Activated T-helper 1 cell treated with Interleukin-2 at 50 U/mL for 16 hours (primary cell): ENCODE results near the gene LAMB1.
"Not testable (repeated sequence)": the region's sequence is repeated elsewhere in the genome, so short reads cannot be mapped to it uniquely, and the experiment has no call there.

Source experiments
- DNase-seq: peaks from one replicate; pipeline ENCODE4 v3.0.0-alpha.2; 2020; ENCODE audit warnings: low read depth

Gene LAMB1

DNA sequence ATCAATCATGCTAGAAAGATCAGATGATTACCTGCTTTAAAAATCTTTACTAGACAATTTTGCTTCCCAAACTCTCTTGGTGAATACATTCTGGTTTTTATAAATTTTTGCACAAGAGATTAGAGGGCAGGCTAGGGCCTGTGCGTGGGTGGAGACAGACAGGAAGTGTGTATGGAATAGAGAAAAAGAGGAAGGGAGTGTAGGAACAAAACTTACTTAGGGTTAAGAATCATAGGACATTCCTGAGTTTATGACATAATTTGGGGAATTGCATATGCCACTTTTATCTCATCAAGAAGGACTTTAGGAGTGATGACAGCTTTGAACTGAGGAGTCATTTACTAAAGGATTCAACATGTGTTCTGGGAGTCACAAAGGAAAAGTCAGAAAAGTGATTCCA lies 31.3 kb downstream of the LAMB1 start:
- DNase-seq: no peak

DNA sequence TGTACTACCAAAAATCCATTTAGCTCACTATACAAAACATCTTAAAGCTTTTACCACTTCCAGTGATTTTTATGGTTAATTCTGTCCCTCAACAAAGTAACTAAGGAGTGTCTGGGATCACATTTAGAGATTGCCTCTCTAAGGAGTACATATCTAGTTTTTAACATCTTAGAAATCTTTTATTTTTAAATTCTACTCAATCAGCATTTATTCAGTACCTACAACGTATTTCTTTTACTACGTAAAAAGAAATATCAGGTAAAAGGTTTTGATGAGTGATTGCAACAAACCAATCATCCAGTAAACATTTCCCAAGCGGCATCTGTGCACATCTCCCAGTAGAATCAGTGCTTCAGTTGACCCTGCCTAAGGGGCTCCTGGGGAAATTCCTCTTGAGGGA lies 31.9 kb downstream of the LAMB1 start:
- no peak for DNase-seq

DNA sequence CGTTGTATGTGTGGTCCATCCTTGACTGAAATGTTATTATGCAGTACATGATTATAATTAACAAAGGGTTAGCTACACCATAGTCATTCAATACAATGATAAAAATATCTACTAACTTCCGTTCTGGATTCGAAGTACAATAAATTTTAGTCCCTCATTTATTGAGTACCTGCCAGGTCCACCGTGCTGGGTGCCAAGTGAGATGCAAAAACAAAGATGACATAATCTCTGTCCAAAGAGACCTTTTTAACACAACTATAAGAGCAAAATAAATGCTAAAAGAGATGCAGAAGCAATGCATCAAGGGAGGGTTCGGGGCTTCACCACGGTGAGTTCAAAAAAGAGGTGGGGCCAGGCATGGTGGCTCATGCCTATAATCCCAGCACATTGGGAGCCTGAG lies 33.1 kb downstream of the LAMB1 start:
- DNase-seq: no peak

DNA sequence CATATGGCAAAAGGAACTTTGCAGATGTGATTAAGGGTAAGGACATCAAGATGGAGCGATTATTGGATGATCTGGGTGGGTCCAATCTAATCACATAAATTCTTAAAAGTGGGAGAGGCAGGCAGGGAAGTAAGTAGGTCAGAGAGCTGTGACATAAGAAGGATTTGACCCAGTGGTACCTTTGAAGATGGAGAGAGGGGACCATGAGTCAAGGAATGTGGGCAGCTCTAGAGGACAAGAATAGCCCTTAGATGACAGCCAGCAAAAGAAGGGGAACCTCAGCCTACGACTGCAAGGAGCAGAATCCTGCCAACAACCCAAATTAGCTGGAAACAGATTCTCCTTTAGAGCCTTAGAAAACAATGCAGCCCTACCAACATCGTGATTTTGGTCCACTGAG lies 34.5 kb downstream of the LAMB1 start:
- DNase-seq: no peak

DNA sequence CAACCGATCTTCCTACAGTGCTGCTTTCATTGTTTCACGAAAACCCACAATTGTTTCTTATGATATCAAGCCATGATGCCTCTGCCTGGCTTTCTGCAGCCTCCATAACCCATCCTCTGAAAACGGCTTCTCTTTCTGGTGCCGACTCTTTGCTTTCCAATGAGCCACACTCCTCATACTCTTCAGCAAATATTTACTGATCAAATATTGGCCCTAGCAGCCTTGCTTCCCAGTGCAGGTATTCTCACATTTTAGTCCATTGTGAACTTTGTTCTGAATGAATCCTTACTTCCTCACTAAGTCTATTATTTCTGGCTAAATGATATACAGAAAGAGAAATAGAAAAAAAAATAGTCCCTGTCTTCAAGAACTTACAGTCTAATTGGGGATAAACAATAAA lies 35.5 kb downstream of the LAMB1 start:
- no peak for DNase-seq

DNA sequence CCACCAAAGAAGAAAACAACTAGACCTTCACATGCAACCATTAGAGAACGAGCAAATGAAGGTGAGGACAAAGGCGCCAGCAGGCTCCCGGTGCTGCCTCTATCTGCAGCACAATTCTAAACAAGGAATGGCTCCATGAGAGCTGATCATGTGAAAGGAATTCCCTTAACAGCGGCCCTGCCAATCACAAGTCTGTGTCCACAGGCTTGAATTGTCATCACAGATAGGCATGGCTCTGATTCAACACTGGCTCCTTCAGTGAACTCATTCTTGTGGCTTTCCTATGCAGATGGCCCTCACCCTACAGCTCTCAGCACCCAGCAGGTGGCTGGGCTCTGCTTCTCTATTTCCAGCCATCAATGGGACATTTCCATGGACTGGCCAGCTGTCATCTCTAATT lies 36.2 kb downstream of the LAMB1 start:
- DNase-seq: no peak

DNA sequence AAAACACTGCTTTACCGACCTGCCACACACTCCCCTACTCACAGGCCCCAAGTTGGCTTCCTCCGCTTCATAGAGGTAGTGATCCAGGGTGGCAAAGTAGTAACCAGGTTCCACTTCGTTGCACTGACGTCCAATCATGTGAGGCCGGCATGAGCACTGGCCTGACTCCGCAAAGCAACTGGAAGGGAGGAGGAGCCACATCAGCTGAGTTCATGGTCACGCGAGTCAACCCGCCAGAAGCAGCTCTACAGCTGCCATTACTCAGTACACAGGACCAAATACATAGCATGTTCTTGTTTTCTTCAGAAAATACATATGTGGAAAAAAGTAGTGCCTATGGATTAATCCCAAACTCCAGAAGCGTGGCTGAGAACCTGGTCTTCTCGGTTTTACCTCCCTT lies 38.5 kb downstream of the LAMB1 start:
- DNase-seq: no peak

DNA sequence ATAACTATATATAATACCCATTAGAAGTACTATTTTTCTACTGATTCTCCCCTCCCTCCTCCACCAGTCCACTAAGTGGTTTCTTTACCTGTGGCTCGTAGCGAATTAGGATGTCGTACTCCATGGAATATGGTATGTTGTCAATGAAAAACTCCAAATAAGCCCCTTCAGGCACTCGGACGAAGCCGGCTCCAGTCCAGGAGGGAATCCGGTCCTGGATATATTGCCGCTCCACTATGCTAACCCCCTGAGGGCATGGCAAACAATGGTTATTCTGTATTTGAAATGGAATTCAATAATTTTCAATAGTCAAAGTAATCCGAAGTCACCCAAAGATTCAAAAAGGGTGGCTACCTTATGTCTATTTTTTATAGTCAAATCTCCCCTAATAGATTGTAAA lies 40.1 kb downstream of the LAMB1 start:
- no peak for DNase-seq

DNA sequence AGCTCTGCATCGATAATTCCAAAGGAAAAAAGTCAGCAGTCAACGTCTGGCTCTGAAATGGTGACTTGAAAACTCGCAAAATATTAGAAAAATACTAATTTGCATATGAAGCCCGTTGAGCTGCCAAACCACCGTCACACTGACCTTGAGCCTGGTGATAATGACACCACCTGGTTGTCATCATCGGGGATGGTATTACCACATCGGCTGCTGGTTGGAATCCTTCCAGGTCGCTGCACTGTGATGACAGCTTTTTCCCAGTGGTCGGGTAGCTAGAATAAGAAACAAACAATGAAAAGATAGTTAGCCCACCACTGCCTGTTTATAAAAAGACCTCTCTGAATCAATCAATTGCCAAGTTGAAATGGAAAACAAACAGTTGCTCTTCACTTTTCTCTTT lies 41.6 kb downstream of the LAMB1 start:
- no peak for DNase-seq

DNA sequence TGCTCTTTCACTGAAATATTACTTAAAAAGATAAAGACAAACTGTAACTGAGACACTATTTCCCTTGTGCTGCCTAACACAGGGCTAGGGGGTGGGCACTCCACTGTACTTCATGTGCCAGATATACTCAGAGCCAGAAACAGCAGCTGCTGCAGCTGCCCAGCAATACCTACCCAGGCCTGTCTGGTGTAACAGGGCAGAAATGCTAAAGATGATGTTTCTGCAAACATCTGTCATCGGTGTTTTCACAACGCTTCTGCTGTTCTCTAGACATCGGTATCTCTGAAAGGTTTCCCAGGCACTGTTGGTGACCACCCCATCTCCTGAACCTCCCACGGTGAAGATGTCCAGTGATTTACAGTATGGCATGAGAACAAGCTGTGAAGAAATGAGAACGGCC lies 42.7 kb downstream of the LAMB1 start:
- DNase-seq: no peak

DNA sequence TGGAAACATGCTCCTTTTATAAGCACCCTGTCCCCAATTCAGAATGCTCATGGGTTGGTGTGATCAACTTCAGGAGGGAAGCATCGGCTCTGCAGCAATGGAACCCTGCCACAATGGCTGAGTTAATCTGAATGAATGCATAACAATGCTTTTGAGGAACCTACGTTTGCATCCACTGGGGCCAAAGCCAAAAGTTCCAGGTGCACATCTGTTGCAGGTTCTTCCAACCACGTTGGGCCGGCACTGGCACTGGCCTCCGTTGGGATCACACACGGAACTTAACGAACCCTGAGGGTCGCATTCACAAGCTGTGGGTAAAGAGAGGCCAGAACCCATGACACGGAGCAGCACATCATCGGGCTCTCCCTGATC lies 43.4 kb downstream of the LAMB1 start:
- DNase-seq: no peak

DNA sequence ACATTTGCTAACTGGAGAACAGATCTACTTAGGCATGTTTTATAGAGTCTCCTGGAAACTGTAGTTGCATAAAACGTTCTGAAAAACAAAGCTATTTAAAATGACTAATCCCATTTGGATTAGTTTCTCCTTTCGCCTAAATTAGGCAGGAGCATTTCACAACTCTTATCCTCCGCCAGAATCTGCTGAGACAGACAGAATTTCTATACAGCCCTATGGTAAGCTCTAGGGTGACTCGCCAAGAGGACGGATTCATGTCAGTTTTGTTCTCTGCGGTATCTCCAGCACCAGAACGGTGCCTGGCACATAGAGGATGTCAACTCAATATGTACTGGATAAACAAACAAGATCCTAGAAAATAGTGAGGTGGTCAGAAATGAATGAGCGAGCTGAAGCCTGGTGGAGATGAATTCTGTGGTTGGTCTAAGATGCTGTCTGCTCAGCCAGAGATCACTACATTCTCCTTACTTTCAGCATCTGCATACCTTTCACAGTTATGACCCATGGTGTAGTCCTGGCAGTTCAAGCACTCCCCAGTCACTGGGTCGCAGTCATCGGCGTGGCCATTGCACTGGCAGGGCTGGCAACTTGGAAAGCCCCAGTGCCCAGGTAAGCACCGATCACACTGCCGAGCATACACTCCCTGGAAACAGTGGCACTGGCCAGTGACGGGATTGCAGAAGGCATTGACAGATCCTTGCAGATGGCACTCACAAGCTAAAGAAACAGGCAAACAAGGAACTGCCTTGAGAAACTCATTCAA lies 44.0 kb downstream of the LAMB1 start:
- DNase-seq: no peak

DNA sequence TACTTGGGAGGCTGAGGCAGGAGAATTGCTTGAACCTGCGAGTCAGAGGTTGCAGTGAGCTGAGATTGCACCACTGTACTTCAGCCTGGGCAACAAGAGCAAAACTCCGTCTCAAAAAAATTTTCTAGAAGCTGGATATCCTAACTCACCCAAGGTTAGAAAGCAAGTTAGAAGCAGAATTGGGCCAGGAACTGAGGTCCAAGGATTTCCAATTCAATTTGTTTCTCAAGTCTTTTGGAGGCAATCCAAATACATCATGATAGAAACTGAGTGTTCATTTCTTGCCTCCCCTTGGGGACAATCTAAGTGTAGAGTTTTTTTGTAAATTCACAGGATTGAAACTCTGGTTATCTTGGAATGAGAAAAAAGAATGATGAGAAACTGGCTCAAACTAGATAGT lies 45.5 kb downstream of the LAMB1 start:
- no peak for DNase-seq

DNA sequence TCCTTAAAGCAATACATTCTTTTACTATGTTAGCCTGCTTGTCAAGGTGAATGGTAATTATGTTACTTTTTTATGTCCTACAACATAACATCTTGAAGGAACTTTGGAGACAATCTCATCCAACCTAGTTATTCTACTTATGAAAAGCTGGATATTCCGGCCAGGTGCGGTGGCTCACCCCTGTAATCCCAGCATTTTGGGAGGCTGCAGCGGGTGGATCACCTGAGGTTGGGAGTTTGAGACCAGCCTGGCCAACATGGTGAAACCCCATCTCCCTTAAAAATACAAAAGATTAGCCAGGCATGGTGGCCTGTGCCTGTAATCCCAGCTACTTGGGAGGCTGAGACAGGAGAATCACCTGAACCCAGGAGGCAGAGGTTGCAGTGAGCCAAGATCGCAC lies 46.0 kb downstream of the LAMB1 start:
- DNase-seq: not testable (repeated sequence)

DNA sequence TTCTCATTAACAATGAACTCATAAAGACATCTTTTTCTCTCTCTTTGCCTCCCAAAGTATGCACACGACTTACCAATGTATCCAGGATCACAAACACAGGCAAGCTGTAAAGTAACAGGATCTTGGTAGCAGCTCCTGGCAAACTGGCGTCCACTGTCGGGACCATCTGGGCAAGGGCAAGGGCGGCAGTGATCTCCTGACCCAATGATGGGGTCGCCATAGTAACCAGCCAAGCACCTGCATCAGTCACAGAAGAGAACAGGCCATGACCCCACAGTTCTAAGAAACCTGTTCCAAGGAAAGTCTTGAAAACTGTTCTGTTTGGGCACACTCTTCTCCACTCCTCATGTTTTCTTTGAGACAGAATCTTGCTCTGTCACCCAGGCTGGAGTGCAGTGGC lies 47.6 kb downstream of the LAMB1 start:
- no peak for DNase-seq

DNA sequence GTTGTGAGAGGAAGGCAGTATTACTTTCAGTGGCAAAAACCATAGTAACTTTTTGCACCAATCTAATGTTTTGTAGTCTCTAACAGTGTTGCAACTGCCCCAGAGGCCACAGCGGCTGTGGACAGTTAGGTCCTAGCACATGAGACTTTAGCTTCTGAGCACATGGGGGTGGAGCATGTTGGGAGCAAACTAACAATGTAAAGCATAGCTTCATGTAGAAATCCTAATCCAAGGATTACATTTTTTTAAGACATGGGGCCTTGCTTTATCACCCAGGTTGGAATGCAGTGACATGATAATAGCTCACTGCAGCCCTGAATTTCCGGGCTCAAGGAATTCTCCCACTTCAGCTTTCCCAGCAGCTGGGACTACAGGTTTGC lies 49.0 kb downstream of the LAMB1 start:
- no peak for DNase-seq

DNA sequence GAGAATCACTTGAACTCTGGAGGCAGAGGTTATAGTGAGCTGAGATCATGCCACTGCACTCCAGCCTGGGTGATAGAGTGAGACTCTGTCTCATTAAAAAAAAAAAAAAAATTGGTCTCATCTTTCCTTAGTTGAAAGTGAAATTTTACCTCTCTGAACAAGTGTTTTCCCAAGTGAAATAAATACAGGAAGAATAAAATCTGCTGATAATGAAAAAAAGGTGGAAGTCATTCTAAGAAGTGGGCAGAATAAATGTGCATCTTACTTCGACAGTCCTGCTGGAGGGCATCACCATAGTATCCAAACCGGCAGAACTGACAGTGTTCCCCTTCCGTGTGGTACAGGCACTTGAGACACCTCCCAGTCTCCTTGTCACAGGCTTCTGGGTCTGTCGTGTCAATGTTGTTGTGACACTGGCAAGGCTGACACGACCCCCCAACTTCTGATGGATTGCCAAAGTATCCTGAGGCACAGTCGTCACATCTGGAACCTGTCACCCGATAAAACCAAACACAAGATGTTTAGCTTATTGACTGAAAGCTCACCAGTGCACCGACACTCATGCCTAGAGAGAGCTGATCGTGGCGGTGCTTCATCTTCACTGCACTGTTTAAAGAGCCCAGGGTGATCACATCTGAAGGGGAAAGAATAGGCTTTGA lies 49.6 kb downstream of the LAMB1 start:
- DNase-seq: no peak

DNA sequence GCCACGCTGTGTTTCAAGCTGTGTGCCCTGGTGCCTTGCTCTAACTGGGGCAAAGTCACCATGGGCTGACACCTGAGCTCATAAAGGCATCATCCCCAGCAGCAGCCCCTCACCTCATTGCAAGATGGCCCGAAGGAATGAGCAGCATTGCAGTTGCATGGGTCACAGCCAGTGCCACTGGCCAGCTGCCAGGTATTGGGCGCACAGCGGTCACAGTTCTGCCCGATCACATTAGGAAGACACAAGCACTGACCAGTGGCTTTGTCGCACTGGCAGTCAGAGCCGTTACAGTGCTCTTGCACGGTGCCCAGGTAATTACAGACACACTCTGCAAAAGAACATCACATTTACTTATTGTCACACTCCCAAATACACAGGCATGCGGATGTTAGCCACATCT lies 51.1 kb downstream of the LAMB1 start:
- no peak for DNase-seq

DNA sequence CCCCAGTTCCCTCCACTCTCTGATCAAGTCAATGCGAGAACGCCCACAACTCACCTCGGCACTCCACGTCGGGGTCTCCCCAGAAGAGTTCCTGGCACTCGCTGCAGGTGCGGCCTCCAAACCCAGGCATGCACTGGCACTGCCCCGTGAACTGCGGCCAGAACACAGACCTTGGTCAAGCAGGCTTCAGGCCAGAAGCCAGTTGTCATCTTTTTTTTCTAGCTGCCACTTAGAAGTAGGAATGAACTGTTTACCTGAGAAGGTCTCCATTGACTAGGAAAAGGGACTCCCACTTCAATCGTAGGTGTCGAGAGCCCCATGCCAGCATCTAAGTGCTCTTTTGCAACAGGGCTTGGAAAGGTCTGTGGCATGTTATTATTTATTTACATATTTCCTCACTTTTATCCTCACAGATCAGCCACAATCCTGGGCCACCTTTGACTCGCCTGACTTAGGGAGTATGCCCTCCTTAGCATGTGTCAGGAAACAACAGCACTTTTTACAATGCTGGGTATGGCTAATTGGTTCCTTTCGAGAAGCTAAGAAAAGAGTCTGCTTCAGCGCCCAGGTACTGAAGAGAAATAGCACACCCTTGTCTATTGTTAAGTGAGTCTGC lies 51.7 kb downstream of the LAMB1 start:
- DNase-seq: no peak

DNA sequence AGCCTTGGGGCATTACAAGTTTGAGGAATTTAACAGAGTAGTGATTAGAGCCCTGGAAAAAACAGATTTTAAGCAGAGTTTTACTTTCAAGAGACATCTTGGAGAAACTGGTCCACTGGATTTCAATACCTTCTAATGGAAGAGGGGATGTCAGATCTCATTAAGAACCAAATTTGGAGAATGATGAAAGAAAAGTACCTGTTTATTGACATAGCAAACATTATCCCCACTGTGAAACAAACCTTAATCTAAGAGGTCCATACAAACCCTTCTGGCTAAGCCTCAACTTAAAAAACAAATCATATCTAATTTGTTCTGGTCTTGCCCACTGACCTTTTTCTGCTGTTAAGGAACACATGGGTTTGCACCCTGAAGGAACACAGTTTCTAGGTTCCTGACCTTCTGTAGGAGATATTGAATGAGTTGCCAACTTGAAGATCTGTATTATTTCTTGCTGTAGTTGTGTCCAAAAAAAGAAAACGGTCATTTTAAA lies 53.5 kb downstream of the LAMB1 start:
- no peak for DNase-seq

DNA sequence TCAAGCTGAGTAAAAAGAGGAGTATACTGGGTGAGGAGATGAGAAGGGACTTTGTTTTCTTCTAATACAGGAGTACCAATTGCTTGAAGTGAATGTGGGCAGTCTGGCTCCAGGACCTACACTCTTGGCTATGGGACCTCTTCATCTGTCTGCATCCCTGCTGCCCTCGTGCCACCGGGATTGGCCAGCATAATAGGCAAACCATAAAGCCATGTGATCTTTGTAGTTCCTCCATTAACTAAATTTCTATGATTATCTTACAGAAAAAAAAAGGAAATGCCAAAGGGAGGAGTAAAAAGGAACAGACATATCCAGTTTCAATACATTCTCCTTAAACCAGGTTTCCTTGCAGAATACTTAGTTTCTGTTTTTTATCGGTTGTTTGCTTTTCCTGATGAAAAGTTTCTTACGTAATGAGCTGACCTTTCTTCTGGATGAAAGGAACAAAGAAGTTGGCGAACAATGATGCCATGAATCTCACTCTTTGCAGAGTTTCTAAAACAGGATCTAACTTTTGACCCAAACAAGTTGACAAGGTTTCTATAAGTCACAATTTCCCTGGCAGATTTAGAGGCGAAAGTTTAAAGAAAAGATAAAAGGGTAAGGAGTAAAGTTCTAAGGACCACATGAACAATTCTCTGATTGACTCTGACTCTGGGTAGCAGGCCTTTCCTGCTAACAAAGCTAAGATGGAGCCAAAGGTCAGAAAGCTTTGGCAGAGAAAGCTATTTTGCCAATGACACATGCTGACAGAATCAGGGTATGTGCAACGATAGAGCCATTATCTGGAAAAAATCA lies 54.1 kb downstream of the LAMB1 start:
- no peak for DNase-seq

DNA sequence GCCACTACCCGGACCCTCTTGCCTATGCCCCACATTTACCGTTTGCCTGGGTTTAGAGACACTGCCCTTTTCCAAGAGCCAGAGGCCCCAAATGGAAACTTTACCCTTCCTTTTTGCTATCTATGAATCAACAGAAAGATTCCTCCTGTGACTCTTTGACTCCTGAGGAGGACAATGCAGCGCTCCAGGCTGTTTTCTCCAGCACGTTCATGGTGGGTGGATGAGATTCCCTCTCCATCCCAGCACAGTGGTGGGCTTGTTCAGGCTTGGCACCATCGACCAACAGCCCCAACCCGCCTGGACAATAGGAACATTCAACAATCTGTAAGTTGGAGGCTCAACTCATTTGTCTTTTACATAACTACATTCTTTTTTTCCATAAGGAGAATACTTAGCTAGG lies 56.1 kb downstream of the LAMB1 start:
- DNase-seq: no peak

DNA sequence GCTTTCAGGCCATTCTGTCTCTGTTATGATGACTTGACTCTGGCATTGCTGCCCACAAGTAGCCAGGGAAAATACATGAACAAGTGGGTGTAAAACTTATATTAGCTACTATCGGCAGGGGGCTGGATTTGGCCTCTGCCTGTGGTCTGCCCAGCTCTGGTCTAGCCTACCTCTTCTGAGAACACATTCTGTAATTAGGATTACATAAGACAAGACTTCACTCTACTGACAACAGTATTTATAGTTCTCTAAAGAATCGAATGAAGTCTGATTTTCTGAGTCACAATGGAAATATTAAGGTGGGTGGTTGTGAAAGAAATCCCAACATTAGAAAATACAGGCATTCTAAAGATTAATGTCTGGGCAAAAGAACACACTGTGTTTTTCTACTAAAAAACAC lies 56.5 kb downstream of the LAMB1 start:
- DNase-seq: no peak
